Testis (tissue), 2 donors: Measurements from ENCODE around the gene ZNF823.

ENCODE experiments used
- CTCF ChIP-seq, 3 experiments: fragments of 450-650 bp in 2 of 3; fragments of 200-600 bp in 1 of 3; sonication (generic) in 1 of 3; IDR thresholded peaks; one replicate each; pipeline ENCODE4 v1.5.1; 2016 to 2019; ENCODE audit warnings: antibody characterized with exemption in 3 of 3, mild to moderate bottlenecking in 2 of 3, moderate library complexity in 1 of 3
- POLR2A ChIP-seq: fragments of 450-650 bp; IDR thresholded peaks from one replicate; pipeline ENCODE4 v1.6.1; 2017; ENCODE audit warnings: antibody characterized with exemption, mild to moderate bottlenecking, moderate library complexity

DNA sequence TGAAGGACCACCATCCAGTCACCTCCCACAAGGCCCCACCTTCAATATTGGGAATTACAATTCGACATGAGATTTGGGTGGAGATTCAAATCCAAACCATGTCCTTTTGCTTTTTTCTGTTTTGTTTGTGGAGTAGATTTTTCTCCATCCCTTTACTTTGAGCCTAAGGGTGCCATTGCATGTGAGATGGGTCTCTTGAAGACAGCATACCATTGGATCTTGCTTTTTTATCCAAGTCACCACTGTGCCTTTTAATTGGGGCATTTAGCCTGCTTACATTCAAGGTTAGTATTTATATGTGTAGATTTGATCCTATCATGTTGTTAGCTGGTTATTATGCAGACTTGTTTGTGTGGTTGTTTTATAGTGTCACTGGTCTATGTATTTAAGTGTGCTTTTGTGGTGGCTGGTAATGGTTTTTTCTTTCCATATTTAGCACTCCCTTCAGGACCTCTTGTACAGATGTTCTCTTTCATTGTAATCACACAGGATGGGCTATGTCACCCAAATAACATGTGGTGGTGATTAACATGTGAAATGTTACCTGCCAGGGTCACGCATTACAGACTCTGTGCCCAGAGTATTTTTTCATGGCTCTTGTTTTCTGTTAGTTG is 58.0 kb downstream of the ZNF823 start:
- TF ChIP-seq CTCF (IDR thresholded peaks at IDR 0.05) (no peak), POLR2A (no peak)
